HuH-7 (cell line): Measurements from ENCODE around the gene ZNF593OS.

Experiments used
- DNase-seq: peaks from one replicate; pipeline ENCODE4 v3.0.0; 2011; ENCODE audit warnings: low spot score

Gene ZNF593OS

GRCh38 chr1:26184086-26184485 lies 12.5 kb upstream of the ZNF593OS start:
- no peak for DNase-seq

GRCh38 chr1:26182383-26182696 lies 10.7 kb upstream of the ZNF593OS start:
- no peak for DNase-seq

GRCh38 chr1:26181586-26182382 lies 10.2 kb upstream of the ZNF593OS start:
- DNase-seq = no peak

GRCh38 chr1:26180010-26180506 lies 8.4 kb upstream of the ZNF593OS start:
- DNase-seq = no peak

GRCh38 chr1:26177182-26177684 lies 5.6 kb upstream of the ZNF593OS start, which contains the start of gene CNKSR1:
Gene CNKSR1, plus strand, starts transcription at chr1:26177491. Its CDS starts 57 bp downstream, at chr1:26177548.
- no peak for DNase-seq

- DNase-seq = no peak
Measured at GRCh38 chr1:26175346-26175745, 3.7 kb upstream of the ZNF593OS start.

GRCh38 chr1:26170472-26170821 lies 1.2 kb downstream of the ZNF593OS start:
- no peak for DNase-seq

GRCh38 chr1:26169669-26170471 lies 1.8 kb downstream of the ZNF593OS start, which contains the start of gene ZNF593:
Gene ZNF593, plus strand, starts transcription at chr1:26169908. Its CDS starts 76 bp downstream, at chr1:26169984.
- DNase-seq = peak; percentile 97

GRCh38 chr1:26169198-26169554 lies 2.5 kb downstream of the ZNF593OS start:
- no peak for DNase-seq

GRCh38 chr1:26168410-26169197 lies 3.0 kb downstream of the ZNF593OS start, which contains the start of gene C1orf232:
Gene C1orf232, minus strand, starts transcription at chr1:26168963. Its CDS starts 464 bp downstream, at chr1:26168499.
- no peak for DNase-seq

GRCh38 chr1:26166719-26167281 lies 4.8 kb downstream of the ZNF593OS start:
- no peak for DNase-seq

GRCh38 chr1:26164861-26165842 lies 6.5 kb downstream of the ZNF593OS start:
- no peak for DNase-seq

GRCh38 chr1:26164036-26164860 lies 7.4 kb downstream of the ZNF593OS start:
- peak; percentile 75 for DNase-seq

GRCh38 chr1:26163684-26164035 lies 8.0 kb downstream of the ZNF593OS start:
- DNase-seq = no peak

GRCh38 chr1:26162220-26162709 lies 9.4 kb downstream of the ZNF593OS start:
- DNase-seq = peak; percentile 56

GRCh38 chr1:26161415-26162219 lies 10.0 kb downstream of the ZNF593OS start:
- DNase-seq = peak; percentile 64

GRCh38 chr1:26160527-26161414 lies 10.9 kb downstream of the ZNF593OS start:
- no peak for DNase-seq

GRCh38 chr1:26159743-26160039 lies 11.9 kb downstream of the ZNF593OS start:
- DNase-seq = no peak
